GM12873 (cell line): ENCODE data around the gene CSRNP3.

Source experiments
- CTCF ChIP-seq: IDR thresholded peaks from 2 replicates; pipeline ENCODE4 v1.5.1; 2012; ENCODE audit warnings: low read depth, mild to moderate bottlenecking, moderate library complexity, low read length, control low read depth; ENCODE audit not compliant: insufficient read depth; ENCODE audit errors: missing control alignments

Gene CSRNP3

GRCh38 chr2:165718610-165719210 lies 249.2 kb downstream of the CSRNP3 start:
- no peak for TF ChIP-seq CTCF

- TF ChIP-seq CTCF: no peak
Observed at GRCh38 chr2:165720511-165720910, 251.0 kb downstream of the CSRNP3 start.

- no peak for TF ChIP-seq CTCF
Observed at GRCh38 chr2:165725421-165725820, 255.9 kb downstream of the CSRNP3 start.
